Right lobe of liver (tissue), 4 donors: ENCODE measurements around the gene MRPL45.

Source experiments
- CTCF ChIP-seq, 4 donors: fragments of 200-600 bp in 3 of 4; fragments of 450-650 bp in 1 of 4; IDR thresholded peaks; one replicate each; pipeline versions ENCODE4 v1.5.1 to v1.8.0; 2016 to 2022; ENCODE audit warnings: antibody characterized with exemption in 4 of 4, mild to moderate bottlenecking in 2 of 4
- POLR2A ChIP-seq: fragments of 450-650 bp; IDR thresholded peaks from one replicate; pipeline ENCODE4 v1.6.1; 2017; ENCODE audit warnings: antibody characterized with exemption, mild to moderate bottlenecking
- donor health status: DM: no; HTN: no; CAD: no.
- donor health status: DM: no; HTN: no; CAD: no.
- donor health status: DM: no; HTN: yes; CAD: no.

- TF ChIP-seq POLR2A = no peak
- TF ChIP-seq CTCF (IDR thresholded peaks at IDR 0.05) = no peak
Measured at GRCh38 chr17:38343608-38344419, 46.8 kb downstream of the MRPL45 start, which contains the start of gene GPR179.
